NCI-H187 treated with DMSO at 0.1 percent for 48 hours (cell line): ENCODE results near the gene FAM163A.
"Not testable (repeated sequence)": the region's sequence is repeated elsewhere in the genome, so short reads cannot be mapped to it uniquely, and the experiment has no call there.

Experiments
- DNase-seq: peaks from one replicate; lab custom pipeline; 2025; lab: John Stamatoyannopoulos, UW

Gene FAM163A

DNA sequence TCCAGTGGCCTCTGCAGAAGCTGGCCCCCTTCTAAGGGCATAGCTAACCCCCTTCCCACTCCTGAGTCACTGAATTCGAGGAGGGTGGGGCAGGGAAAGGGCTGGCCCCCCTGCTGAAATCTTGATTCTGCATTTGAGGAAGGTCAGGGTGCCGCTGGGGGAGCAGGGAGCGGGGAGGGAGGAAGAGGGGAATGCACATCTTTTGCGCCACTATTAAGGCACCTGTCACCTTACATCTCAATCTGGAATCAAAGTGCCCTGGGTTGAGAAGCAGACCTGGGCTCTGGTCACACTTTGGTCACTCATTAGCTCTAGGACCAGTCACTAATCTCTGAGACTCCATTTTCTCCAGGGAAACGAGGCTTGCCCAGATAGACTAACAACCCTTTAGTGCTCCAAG lies 72.5 kb downstream of the FAM163A start:
- no peak for DNase-seq

- DNase-seq = no peak
Measured at GRCh38 chr1:179816196-179816960, 73.3 kb downstream of the FAM163A start.

GRCh38 chr1:179817056-179817455 lies 74.0 kb downstream of the FAM163A start:
- no peak for DNase-seq

GRCh38 chr1:179817789-179818188 lies 74.7 kb downstream of the FAM163A start:
- no peak for DNase-seq

DNA sequence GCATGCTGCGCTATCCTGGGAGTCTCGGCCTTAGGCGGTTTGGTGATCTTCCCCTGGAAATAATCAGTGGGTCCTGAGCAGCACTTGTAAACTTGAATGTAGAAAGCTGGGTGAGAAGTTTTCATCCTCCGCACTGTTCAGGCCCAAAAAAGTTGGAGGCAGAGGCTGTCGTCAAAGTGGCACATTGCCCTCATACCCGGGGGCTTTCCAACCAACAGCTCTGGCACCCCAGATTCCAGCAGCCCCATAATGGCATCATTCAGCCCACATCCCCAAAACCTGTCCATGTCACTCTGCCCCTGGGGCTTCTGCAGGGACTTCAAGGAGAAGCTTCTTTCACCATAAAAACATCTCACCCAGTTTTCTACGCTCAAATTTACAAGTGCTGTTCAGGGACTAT lies 75.2 kb downstream of the FAM163A start:
- DNase-seq = no peak

GRCh38 chr1:179818743-179819173 lies 75.7 kb downstream of the FAM163A start:
- DNase-seq = no peak

- no peak for DNase-seq
Measured at GRCh38 chr1:179820226-179820970, 77.3 kb downstream of the FAM163A start.

GRCh38 chr1:179821524-179821923 lies 78.4 kb downstream of the FAM163A start:
- DNase-seq = no peak

- DNase-seq = no peak
Measured at GRCh38 chr1:179822065-179822464, 79.0 kb downstream of the FAM163A start.

- no peak for DNase-seq
Measured at GRCh38 chr1:179823693-179824092, 80.6 kb downstream of the FAM163A start.

DNA sequence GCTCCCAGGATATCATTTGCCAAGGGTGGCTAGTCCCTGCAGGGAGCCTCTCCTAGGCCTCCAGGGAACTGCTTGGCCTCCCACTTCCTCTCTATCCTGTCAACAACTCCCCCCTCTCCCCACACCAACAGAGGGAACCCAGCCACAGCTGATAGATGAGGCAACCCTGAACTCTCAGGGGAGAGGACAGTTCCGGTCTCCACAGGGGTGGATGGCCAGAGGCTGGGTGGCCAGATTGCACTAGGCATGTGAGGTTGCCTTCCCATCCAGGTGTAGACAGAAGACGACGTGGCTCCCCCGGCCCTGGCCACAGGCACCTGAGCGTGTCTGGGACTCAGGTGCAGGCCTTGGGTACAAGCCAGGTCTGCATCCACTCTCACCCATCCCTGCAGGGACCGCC lies 81.2 kb downstream of the FAM163A start:
- no peak for DNase-seq

DNA sequence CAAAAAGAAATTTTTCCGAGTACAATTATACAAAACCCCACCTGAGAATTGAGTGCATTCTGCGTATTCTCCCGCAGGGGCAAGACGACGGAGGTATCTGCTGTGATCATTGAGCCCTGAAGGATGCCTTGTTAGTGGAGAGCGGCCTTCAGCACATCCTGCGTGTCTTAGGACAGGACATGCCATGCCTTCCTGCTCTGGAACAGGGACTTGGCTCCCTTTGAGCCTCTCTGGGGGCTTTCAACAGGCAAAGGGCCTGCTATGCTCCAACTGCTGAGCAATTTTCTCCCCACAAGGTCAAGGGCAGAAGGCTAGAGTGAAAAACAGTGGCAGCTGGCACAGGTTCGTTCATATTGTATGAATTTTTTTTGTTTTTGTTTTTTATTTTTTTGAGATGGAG lies 82.1 kb downstream of the FAM163A start:
- no peak for DNase-seq

- no peak for DNase-seq
Measured at GRCh38 chr1:179825798-179826460, 82.8 kb downstream of the FAM163A start.

GRCh38 chr1:179826626-179827280 lies 83.7 kb downstream of the FAM163A start:
- DNase-seq = no peak

GRCh38 chr1:179828554-179829110 lies 85.5 kb downstream of the FAM163A start:
- DNase-seq = no peak

GRCh38 chr1:179831225-179831624 lies 88.1 kb downstream of the FAM163A start:
- DNase-seq = no peak

DNA sequence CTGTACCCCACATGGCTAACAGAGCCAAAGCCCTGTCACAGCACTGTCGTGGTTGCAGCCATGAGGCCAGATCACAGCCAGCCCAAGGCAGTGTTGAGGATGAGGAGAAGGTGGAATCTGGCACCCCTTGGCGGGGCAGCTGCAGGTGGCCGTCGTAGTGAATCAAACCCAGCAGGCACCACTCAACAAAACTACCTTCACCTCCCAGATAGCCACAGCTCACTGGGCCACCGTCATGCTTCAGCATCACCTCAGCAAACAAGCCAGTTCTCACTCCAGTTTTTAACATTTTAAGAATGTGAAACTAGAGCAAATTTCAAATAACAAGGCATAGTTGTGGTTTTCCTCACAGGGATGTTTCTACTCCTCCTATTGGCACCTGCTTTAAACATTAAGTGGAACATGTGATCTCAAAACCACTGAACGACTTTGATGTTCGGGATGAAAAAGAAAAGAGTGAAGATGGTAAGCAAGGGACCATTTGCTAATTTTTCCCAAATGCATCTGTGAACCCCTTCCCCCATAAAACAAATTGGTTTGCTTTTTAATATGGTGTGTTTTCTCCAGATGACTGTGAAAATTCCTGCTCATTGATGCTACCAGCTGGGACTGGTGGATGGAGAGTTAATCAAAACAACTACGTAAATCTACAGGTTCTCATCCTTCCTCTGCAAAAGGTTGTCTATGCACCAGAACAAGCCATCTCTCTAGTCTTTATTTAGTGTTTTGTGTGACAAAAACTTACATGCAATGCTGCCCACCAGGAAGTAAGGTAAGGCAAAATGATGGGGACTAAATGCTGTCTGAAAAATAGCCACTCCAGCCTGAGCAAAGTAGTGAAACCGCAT lies 89.0 kb downstream of the FAM163A start:
- no peak for DNase-seq

GRCh38 chr1:179836686-179837445 lies 93.8 kb downstream of the FAM163A start:
- DNase-seq = not testable (repeated sequence)

DNA sequence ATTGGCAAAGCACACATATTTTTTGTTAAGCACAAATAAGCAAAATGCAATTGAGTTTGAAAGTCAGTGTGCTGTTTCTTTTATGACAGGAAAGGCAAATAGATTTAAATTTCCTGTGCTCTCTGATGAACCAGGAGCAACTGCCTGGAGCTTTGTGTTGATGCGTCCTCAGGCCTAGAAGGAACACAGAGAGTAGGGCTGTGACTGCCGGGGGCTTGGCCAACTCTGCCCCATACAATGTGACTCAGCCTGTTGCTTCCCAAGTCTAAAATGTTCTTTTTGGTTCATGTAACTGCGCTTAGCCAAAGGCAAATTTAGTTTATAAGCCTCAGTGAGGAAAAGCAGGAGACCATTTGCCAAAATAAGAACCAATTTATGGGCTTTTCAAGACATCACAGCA lies 97.0 kb downstream of the FAM163A start:
- DNase-seq = no peak

DNA sequence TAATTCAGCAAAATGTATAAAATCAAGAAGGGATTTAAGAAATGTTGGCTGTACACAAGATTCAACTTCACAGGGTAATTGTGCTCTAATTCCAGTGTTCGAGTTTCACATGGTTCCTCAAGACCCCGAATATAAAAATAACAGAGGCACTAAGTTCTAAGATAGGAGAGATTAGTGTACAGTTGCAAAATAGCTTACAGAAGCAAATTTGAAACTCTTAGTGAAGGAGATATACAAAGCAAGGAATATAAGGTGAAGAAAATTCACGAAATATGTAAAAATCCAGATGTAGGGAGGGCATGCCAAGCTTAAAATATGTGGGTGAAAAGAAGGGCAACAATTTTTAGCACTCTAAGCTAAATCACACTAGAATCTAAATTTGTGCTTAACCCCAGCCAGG lies 105.1 kb downstream of the FAM163A start:
- DNase-seq = no peak
